ENCODE data around the gene ABCB1.

- TF ChIP-seq CTCF (IDR thresholded peaks at IDR 0.05; ENCODE audit: poor library complexity, severe bottlenecking) (no peak), TAF1 (IDR thresholded peaks at IDR 0.05; ENCODE audit: low read depth) (no peak), MXI1 (conservative IDR thresholded peaks at IDR 0.05; ENCODE audit: poor library complexity, severe bottlenecking) (no peak)
These were observed 3.6 kb upstream of the ABCB1 start for GRCh38 chr7:87604264-87604663.

Data from neural cell (in vitro differentiated cells).